HG03354 (cell line): Measurements from ENCODE around the gene TNNI3K.

Source experiments
- ATAC-seq: cut with Tn5 transposase; IDR thresholded peaks from one replicate; pipeline ENCODE4 v1.9.1; 2021; ENCODE audit warnings: mild to moderate bottlenecking; ENCODE audit not compliant: unreplicated experiment, poor library complexity, severe bottlenecking

The TNNI3K gene

GRCh38 chr1:74592580-74593355, 357.6 kb downstream of the TNNI3K start:
- peak; percentile 71 for ATAC-seq
